DND-41 (cell line): ENCODE data around the gene RIMS3.

Experiments used
- ATAC-seq: fragments of 200-7000 bp; cut with Tn5 transposase; 3 replicates; pipeline ENCODE4 v1.9.1; 2021; ENCODE audit warnings: low read depth; ENCODE audit not compliant: insufficient read depth
- DNase-seq: peaks from one replicate; pipeline ENCODE4 v3.0.0-alpha.2; 2020
- H2AFZ ChIP-seq: 2 replicates; pipeline ENCODE4 v1.6.0; 2012; ENCODE audit warnings: low read depth, low read length
- H3K27ac ChIP-seq: 2 replicates; pipeline ENCODE4 v1.5.1; 2012; ENCODE audit warnings: low read length, inconsistent platforms
- H3K27me3 ChIP-seq: fragments of 200-600 bp; sonication (generic); 2 replicates; pipeline ENCODE4 v1.6.0; 2012; ENCODE audit warnings: low read length, mild to moderate bottlenecking, inconsistent platforms; ENCODE audit not compliant: insufficient read depth, poor library complexity
- H3K36me3 ChIP-seq: 2 replicates; pipeline ENCODE4 v1.5.1; 2012; ENCODE audit warnings: low read length, inconsistent platforms; ENCODE audit not compliant: insufficient read depth
- H3K4me1 ChIP-seq: 2 replicates; pipeline ENCODE4 v1.5.1; 2012; ENCODE audit warnings: mild to moderate bottlenecking, low read length; ENCODE audit not compliant: insufficient read depth
- H3K4me2 ChIP-seq: 2 replicates; pipeline ENCODE4 v1.6.0; 2012; ENCODE audit warnings: mild to moderate bottlenecking, moderate library complexity, low read length, inconsistent platforms; ENCODE audit not compliant: insufficient read depth
- H3K4me3 ChIP-seq, 2 experiments: fragments of 200-600 bp in 1 of 2; shearing (Covaris generic) in 1 of 2; 2 replicates each; pipeline ENCODE4 v1.5.1; 2012 to 2016; ENCODE audit warnings: inconsistent platforms in 2 of 2, low read length in 2 of 2, mild to moderate bottlenecking in 2 of 2, low read depth in 1 of 2, moderate library complexity in 1 of 2
- H3K79me2 ChIP-seq: 2 replicates; pipeline ENCODE4 v1.6.0; 2012; ENCODE audit warnings: low read length, inconsistent platforms; ENCODE audit not compliant: insufficient read depth
- H3K9ac ChIP-seq: 2 replicates; pipeline ENCODE4 v1.6.0; 2012; ENCODE audit warnings: low read depth, mild to moderate bottlenecking, inconsistent platforms, low read length, moderate library complexity
- H3K9me3 ChIP-seq: 2 replicates; pipeline ENCODE4 v1.5.1; 2012; ENCODE audit warnings: low read length, moderate library complexity, mild to moderate bottlenecking, inconsistent platforms; ENCODE audit not compliant: insufficient read depth, severe bottlenecking
- H4K20me1 ChIP-seq: 2 replicates; pipeline ENCODE4 v1.6.0; 2012; ENCODE audit warnings: low read length; ENCODE audit not compliant: insufficient read depth
- CTCF ChIP-seq: IDR thresholded peaks from 2 replicates; pipeline ENCODE4 v1.5.1; 2012; ENCODE audit warnings: borderline replicate concordance, low read length, moderate library complexity, mild to moderate bottlenecking; ENCODE audit not compliant: poor library complexity, severe bottlenecking; ENCODE audit errors: extremely low read depth
- EZH2 ChIP-seq: IDR thresholded peaks from 3 replicates; pipeline ENCODE4 v1.6.1; 2012; ENCODE audit warnings: borderline replicate concordance, low read depth, mild to moderate bottlenecking, moderate library complexity, low read length, inconsistent platforms; ENCODE audit not compliant: severe bottlenecking

Gene RIMS3

GRCh38 chr1:40652468-40652867 lies 13.0 kb downstream of the RIMS3 start:
- no peak for ATAC-seq
- H3K27ac ChIP-seq: no peak overlapping the region
- 0 out of 2 replicates have a peak, but pooled peaks cover 4% of the 10 kb centered on the region for H3K79me2 ChIP-seq
- H3K9me3 ChIP-seq: no peaks in the 10 kb centered on the region
- no peak overlapping the region for H3K4me3 ChIP-seq
- DNase-seq: no peak
- H2AFZ ChIP-seq: no peak overlapping the region
- H3K36me3 ChIP-seq: no peaks in the 10 kb centered on the region
- no peaks in the 10 kb centered on the region; the same call in 1 of the 2 replicates for H3K4me1 ChIP-seq
- no peak overlapping the region for H3K4me2 ChIP-seq
- no peak overlapping the region for H3K9ac ChIP-seq
- TF ChIP-seq CTCF: no peak
- TF ChIP-seq EZH2: no peak
- H3K27me3 ChIP-seq: no peaks in the 10 kb centered on the region
- peaks cover 61% of the 10 kb centered on the region for H4K20me1 ChIP-seq

DNA sequence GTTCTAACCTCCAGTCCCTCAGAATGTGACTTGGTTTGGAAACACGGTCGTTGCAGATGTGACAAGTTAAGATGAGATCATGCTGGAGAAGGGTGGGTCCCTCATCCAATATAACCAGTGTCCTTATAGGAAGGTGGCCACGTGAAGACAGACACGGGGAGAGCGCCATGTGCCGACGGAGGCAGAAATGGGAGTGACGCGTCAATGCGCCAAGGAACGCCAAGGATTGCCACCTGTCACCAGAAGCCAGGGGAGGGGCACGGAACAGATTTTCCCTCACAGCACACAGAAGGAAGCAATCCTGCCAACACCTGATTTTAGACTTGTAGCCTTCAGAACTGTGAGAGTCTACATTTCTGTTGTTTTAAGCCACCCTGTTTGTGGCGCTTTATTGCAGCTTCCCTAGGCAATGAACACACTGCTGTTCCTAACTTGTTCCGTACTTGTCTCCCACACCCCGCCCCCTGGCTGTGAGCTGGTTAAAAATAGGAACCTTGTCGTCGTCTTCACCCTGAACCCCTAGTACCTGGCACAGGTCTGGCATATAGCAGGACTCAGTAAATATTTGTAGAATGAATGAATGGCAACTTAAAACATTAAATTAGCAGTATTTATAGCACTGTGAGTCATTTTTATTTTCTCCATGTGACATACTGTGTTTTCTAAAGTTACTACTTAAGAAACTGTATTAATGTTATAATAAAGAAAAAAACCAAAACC lies 14.2 kb downstream of the RIMS3 start:
- Histone ChIP-seq H4K20me1 (peaks cover 57% of the 10 kb centered on the region), H3K9me3 (no peaks in the 10 kb centered on the region), H3K27ac (no peak overlapping the region), H3K36me3 (peaks cover 3% of the 10 kb centered on the region), H3K9ac (no peak overlapping the region), H3K4me1 (no peaks in the 10 kb centered on the region; the same call in 1 of the 2 replicates), H2AFZ (no peak overlapping the region), H3K27me3 (no peaks in the 10 kb centered on the region), H3K79me2 (0 out of 2 replicates have a peak, but pooled peaks cover 4% of the 10 kb centered on the region), H3K4me3 (no peak overlapping the region), H3K4me2 (no peak overlapping the region)
- ATAC-seq (no peak), DNase-seq (no peak)
- no peak for TF ChIP-seq EZH2
- no peak for TF ChIP-seq CTCF

DNA sequence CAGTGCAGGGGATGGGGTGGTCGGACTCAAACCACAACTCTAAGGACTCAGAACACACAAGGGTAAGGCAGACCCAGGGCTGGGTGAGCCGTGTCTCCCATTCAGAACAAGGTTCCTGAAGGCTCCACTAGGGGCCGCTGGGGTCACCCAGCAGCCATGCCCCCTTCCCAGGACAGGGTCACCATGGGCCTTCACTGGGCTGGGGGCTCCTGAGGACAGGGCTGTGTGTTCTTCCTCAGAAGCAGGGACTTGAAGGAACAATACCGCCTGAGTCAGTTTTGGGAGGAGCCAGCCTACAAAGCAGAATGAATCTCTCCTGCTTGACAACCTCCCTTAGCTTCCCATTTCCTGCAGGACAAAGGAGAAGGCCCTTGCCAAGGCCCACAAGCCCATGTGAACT lies 15.4 kb downstream of the RIMS3 start:
- no peak overlapping the region for H2AFZ ChIP-seq
- H3K36me3 ChIP-seq: peaks cover 5% of the 10 kb centered on the region
- H4K20me1 ChIP-seq: peaks cover 57% of the 10 kb centered on the region
- no peak overlapping the region for H3K9ac ChIP-seq
- H3K9me3 ChIP-seq: no peaks in the 10 kb centered on the region
- TF ChIP-seq CTCF (peak; percentile 39), EZH2 (no peak)
- DNase-seq (no peak), ATAC-seq (peak; percentile 44; the same call in 2 of the 3 replicates)
- no peak overlapping the region for H3K27ac ChIP-seq
- H3K4me3 ChIP-seq: no peak overlapping the region
- H3K4me1 ChIP-seq: no peaks in the 10 kb centered on the region; the same call in 1 of the 2 replicates
- 0 out of 2 replicates have a peak, but pooled peaks cover 4% of the 10 kb centered on the region for H3K79me2 ChIP-seq
- no peaks in the 10 kb centered on the region for H3K27me3 ChIP-seq
- no peak overlapping the region for H3K4me2 ChIP-seq
